GM13976 (cell line): ENCODE data around the gene NTM.

Experiments used
- DNase-seq: peaks from one replicate; pipeline ENCODE4 v3.0.0; 2012; ENCODE audit warnings: low spot score
- in situ Hi-C: fragments of 300-500 bp; cut with MboI; formaldehyde crosslinking; loops from one replicate; pipeline ENCODE4 v1.12.0; 2022; ENCODE audit warnings: low sequenced_read_pairs, mixed read lengths, inconsistent platforms; ENCODE audit not compliant: unreplicated experiment
- TF ChIP-seq, protein P1 (sequence below): IDR thresholded peaks from 2 replicates; pipeline ENCODE4 v1.5.1; 2012; ENCODE audit warnings: borderline replicate concordance, mild to moderate bottlenecking; ENCODE audit not compliant: insufficient read depth; ENCODE audit errors: extremely low read depth, missing control alignments, control extremely low read depth

Gene NTM

GRCh38 chr11:132033051-132033450 is 662.6 kb downstream of the NTM start:
- no peak for DNase-seq
- TF ChIP-seq, protein P1, sequence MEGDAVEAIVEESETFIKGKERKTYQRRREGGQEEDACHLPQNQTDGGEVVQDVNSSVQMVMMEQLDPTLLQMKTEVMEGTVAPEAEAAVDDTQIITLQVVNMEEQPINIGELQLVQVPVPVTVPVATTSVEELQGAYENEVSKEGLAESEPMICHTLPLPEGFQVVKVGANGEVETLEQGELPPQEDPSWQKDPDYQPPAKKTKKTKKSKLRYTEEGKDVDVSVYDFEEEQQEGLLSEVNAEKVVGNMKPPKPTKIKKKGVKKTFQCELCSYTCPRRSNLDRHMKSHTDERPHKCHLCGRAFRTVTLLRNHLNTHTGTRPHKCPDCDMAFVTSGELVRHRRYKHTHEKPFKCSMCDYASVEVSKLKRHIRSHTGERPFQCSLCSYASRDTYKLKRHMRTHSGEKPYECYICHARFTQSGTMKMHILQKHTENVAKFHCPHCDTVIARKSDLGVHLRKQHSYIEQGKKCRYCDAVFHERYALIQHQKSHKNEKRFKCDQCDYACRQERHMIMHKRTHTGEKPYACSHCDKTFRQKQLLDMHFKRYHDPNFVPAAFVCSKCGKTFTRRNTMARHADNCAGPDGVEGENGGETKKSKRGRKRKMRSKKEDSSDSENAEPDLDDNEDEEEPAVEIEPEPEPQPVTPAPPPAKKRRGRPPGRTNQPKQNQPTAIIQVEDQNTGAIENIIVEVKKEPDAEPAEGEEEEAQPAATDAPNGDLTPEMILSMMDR, result no peak
- in situ Hi-C loops, result loop anchor here (25.0 kb wide), 1 partner anchor 171 kb away; no protein-coding TSS in a partner anchor

GRCh38 chr11:132035228-132035627 is 664.8 kb downstream of the NTM start:
- no peak for DNase-seq
- TF ChIP-seq, protein P1, result no peak
- in situ Hi-C loops, result loop anchor here (25.0 kb wide), 1 partner anchor 173 kb away; no protein-coding TSS in a partner anchor

GRCh38 chr11:132035766-132036165 is 665.4 kb downstream of the NTM start:
- TF ChIP-seq, protein P1, result no peak
- no peak for DNase-seq
- in situ Hi-C loops, result loop anchor here (25.0 kb wide), 1 partner anchor 173 kb away; no protein-coding TSS in a partner anchor

DNA sequence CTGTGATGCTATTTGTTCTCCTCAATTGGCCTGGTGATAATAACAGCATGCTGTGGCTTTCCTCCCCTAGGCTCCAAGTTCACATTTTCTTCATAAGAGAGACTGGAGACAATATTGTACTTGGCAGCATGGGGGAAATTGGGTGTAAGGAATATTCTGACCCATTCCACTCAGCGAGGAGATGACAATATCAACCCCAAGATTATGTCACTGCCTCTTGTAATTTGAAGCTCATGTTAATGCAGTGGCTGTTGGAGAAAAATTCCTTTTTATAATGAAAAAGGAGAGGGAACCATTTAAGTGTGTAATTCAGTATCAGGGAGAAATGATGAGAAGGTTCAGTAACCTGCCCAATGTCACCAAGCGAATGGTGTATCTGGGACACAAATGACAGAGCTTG is 665.8 kb downstream of the NTM start:
- no peak for DNase-seq
- TF ChIP-seq, protein P1, result no peak
- in situ Hi-C loops, result loop anchor here (25.0 kb wide), 1 partner anchor 174 kb away; no protein-coding TSS in a partner anchor

- no peak for DNase-seq
- in situ Hi-C loops, result loop anchor here (25.0 kb wide), 1 partner anchor 175 kb away; no protein-coding TSS in a partner anchor
- TF ChIP-seq, protein P1, result no peak
Observed at GRCh38 chr11:132036746-132037466, 666.5 kb downstream of the NTM start.

DNA sequence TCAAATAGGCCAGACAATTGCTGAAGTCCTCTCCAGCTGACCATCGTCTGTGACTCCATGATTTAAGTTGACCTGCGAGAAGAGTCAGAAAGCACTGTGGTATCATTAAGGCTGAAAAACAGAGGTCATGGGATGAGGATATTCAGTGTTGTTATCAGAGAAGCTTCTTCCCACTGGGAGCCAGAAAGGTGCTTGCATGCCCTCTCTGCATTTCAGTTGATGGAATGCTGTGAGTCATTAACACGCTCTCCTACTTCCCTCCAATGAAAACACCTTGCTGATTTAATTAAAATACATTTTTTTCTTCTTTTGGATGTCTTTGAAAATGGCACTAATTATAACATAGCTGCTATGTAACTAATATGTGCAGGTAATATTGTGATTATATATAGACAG is 667.0 kb downstream of the NTM start:
- TF ChIP-seq, protein P1, result no peak
- in situ Hi-C loops, result loop anchor here (25.0 kb wide), 1 partner anchor 175 kb away; no protein-coding TSS in a partner anchor
- no peak for DNase-seq
